ENCODE results near the gene ZNF385C. TPM values are rescaled to one million over a fixed set of nuclear protein-coding genes. Genes with fewer than 3 reads are reported as not detected.

Gene ZNF385C
- total RNA-seq, 1 donor from 2014 or later: 0.11 TPM

DNA sequence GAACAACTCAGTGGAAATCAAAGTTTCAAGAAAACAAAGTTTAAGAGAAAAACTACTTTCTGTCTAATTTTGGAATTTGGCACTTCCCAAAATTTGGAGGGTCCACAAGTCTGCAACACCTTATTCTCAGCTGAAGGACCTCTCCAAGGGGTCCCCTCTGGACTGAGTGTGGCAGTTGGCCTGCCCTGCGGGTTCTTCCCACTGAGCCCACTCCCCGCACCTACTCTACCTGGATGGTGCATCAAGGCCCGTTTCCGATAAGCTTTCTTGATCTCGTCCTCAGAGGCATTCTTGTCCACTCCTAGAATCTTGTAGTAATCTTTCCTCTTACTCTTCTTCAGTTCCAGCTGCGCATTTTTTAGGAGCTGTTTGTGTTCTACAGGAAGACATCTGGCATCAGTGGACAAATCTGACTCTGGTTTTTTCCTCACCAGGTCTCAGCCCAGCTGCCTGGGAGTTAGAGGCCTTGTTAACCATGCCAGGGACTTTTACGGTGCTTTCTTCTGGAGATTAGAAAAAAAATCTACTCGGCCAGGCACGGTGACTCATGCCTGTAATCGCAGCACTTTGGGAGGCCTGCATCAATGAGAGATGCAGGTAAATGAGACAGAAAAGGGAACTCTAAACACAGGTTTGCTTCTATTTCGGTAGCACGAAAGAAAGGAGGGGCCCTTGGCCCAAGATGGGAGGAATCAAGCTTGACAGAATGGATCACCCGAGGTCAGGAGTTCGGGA, 116.1 kb downstream of the ZNF385C start:
- DNase-seq (ENCODE audit: missing footprints) (no peak), ATAC-seq (no peak)
- intact Hi-C loops (cut with DNase I): no loop called here

DNA sequence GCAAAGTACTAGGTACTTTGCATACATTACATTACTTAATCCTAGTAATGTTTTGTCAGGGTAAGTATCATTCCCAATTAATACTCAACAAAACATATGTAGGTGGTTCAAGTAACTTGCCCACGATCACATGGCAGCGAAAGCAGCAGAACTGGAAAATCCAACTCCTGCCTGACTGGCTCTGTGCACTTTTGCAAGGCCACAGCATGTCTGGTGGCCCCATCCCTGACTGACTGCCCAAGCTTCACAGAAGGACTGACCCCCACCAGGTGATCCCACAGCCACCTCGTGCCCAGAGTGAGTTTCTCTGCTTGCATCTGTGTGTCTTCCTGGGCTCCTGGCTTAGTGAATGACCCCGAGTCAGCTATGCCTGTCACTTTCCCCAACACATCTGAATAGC, 120.3 kb downstream of the ZNF385C start:
- no peak for ATAC-seq
- intact Hi-C loops (cut with DNase I): no loop called here
- no peak for DNase-seq (ENCODE audit: missing footprints)

DNA sequence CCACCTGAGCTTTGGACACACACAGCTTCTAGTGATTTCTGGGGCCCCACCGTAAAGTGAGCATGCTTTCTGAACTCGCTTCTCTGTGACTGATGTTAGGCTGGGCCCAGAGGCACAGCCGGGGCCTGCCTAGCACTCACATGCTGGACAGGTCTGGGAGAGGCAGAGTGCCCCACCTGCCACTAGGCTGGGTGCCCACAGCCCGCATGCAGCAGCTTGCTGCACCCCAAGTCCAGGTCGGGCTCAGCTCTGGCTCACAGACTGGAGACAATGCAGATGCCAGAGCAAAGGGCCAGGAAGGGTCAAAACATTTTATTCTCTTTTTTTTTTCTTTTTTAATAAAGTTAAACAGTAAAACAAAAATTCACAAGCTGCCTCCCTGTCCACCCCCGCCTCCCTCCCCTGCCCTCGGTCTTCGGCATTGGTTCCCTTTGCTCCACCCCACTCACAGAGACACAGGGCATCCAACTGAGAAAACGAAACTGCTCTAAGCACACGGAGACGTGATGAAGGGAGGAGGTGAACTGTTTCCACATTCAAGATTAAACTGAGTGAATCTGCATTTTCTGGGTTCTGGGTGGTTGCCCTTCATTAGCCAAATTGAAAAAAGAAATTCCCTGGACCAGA, 122.0 kb downstream of the ZNF385C start:
- DNase-seq (ENCODE audit: missing footprints): no peak
- ATAC-seq: no peak
- intact Hi-C loops (cut with DNase I): no loop called here

Other genes starting within 250 kb of the ZNF385C start
- 3.7 TPM for gene KLHL11, start 233.1 kb downstream of the ZNF385C start, total RNA-seq
- gene ACLY, start 179.5 kb downstream of the ZNF385C start, total RNA-seq: 32.3 TPM
- gene ODAD4, start 167.9 kb downstream of the ZNF385C start, total RNA-seq: 0.76 TPM
- gene CNP, start 131.7 kb downstream of the ZNF385C start, total RNA-seq: 28.2 TPM
- 79.0 TPM for gene DNAJC7, start 81.0 kb downstream of the ZNF385C start, total RNA-seq
- 47.1 TPM for gene NKIRAS2, start 78.4 kb downstream of the ZNF385C start, total RNA-seq
- 0.73 TPM for gene C17orf113, start 47.9 kb downstream of the ZNF385C start, total RNA-seq
- gene DHX58, start 14.2 kb upstream of the ZNF385C start, total RNA-seq: 5.0 TPM
- gene KAT2A, start 22.9 kb upstream of the ZNF385C start, total RNA-seq: 22.0 TPM
- 0.11 TPM for gene HSPB9, start 24.3 kb upstream of the ZNF385C start, total RNA-seq
- gene RAB5C, start 56.5 kb upstream of the ZNF385C start, total RNA-seq: 45.6 TPM
- gene KCNH4, start 82.7 kb upstream of the ZNF385C start, total RNA-seq: 0.24 TPM
- gene HCRT, start 87.0 kb upstream of the ZNF385C start, total RNA-seq: not detected
- 7.1 TPM for gene GHDC, start 96.0 kb upstream of the ZNF385C start, total RNA-seq
- gene STAT5B, start 177.9 kb upstream of the ZNF385C start, total RNA-seq: 32.9 TPM
- gene STAT5A, start 190.0 kb upstream of the ZNF385C start, total RNA-seq: 14.6 TPM

Measured in Right ventricle myocardium inferior (tissue), 1 donor.